H1 (cell line): ENCODE results near the gene SLC25A26. TPM values are rescaled to one million over a fixed set of nuclear protein-coding genes. Genes with fewer than 3 reads are reported as not detected.

Experiments
- BRCA1 ChIP-seq: IDR thresholded peaks from 2 replicates; pipeline ENCODE4 v1.6.1; 2012; ENCODE audit warnings: low read depth, low read length, improper control_type of control experiment
- CBX5 ChIP-seq: fragments of 300-800, 300-1000 bp; sonication (generic); IDR thresholded peaks from 2 replicates; pipeline ENCODE4 v1.7.1; 2016; ENCODE audit warnings: antibody characterized with exemption, low read length, low read depth
- CHD1 ChIP-seq: IDR thresholded peaks from 2 replicates; pipeline ENCODE4 v1.6.1; 2012; ENCODE audit warnings: low read depth, low read length, improper control_type of control experiment
- CHD2 ChIP-seq: IDR thresholded peaks from 2 replicates; pipeline ENCODE4 v1.6.1; 2012; ENCODE audit warnings: low read length, improper control_type of control experiment
- EP300 ChIP-seq, 2 experiments: IDR thresholded peaks; 1 replicate in 1 of 2; 2 replicates in 1 of 2; pipeline ENCODE4 v1.6.1; 2011 to 2012; ENCODE audit warnings: low read depth in 2 of 2, low read length in 2 of 2, mild to moderate bottlenecking in 2 of 2, borderline replicate concordance in 1 of 2, inconsistent platforms in 1 of 2, moderate library complexity in 1 of 2
- FOSL1 ChIP-seq: IDR thresholded peaks from 2 replicates; pipeline ENCODE4 v1.6.1; 2011; ENCODE audit warnings: mild to moderate bottlenecking, low read depth, low read length, moderate library complexity; ENCODE audit not compliant: insufficient read depth
- HDAC6 ChIP-seq: IDR thresholded peaks from one replicate; pipeline ENCODE4 v1.7.1; 2012; ENCODE audit warnings: low read depth, mild to moderate bottlenecking, inconsistent platforms, low read length, moderate library complexity
- JUN ChIP-seq: IDR thresholded peaks from 2 replicates; pipeline ENCODE4 v1.6.1; 2011; ENCODE audit warnings: low read depth, mild to moderate bottlenecking, improper control_type of control experiment, low read length
- KDM5A ChIP-seq: fragments of 200-600 bp; IDR thresholded peaks from 2 replicates; pipeline ENCODE4 v1.7.1; 2012; ENCODE audit warnings: mild to moderate bottlenecking, low read length, inconsistent platforms, mixed read lengths
- TAF1 ChIP-seq: IDR thresholded peaks from 2 replicates; pipeline ENCODE4 v1.6.1; 2011; ENCODE audit warnings: mild to moderate bottlenecking, low read depth, low read length
- polyA plus RNA-seq, 7 experiments: library from polyadenylated mRNA; depleted of rRNA in 3 of 7; stranded (reverse) in 5 of 7; unstranded in 2 of 7; fragments of >200 nt in 5 of 7; fragments of 200-250 nt in 2 of 7; gene quantifications; 1 replicate in 5 of 7; 2 replicates in 1 of 7; 4 replicates in 1 of 7; pipeline versions ENCODE4 v1.2.1 to v1.2.3, GENCODE V29; 2011 to 2013; ENCODE audit warnings: missing spikeins in 2 of 7, mixed read lengths in 2 of 7
- total RNA-seq: library from RNA; stranded (reverse); fragmentation: NEBNext Ultra II Directional; extraction: Animal tissue kit (Norgen Biotek cat#: 25700); gene quantifications from 2 replicates; pipeline ENCODE4 v1.2.1, GENCODE V29; 2021

Gene SLC25A26
- total and polyA plus RNA-seq, 2 of the 8 experiments (the other 6 are each of a cell fraction or from before 2014, with no cell fraction given): 30.0 to 37.0 TPM

- TF ChIP-seq CHD2 (no peak), CHD1 (no peak), HDAC6 (no peak), EP300 (IDR thresholded peaks at IDR 0.05; ENCODE audit: borderline replicate concordance in 1 of 2, low read depth in 2 of 2, low read length in 2 of 2) (no peak), BRCA1 (no peak), JUN (no peak), TAF1 (no peak), FOSL1 (no peak), CBX5 (no peak), KDM5A (no peak)
These were observed 150.6 kb downstream of the SLC25A26 start (continued) for GRCh38 chr3:66371432-66371831.
